NT2/D1 (cell line): Measurements from ENCODE around the gene CDH5.

ENCODE experiments used
- SUZ12 ChIP-seq: IDR thresholded peaks from 2 replicates; pipeline ENCODE4 v1.6.1; 2011; ENCODE audit not compliant: insufficient read length, insufficient read depth; ENCODE audit errors: extremely low read depth
- YY1 ChIP-seq: IDR thresholded peaks from 2 replicates; pipeline ENCODE4 v1.6.1; 2011; ENCODE audit not compliant: insufficient read length, insufficient read depth
- ZNF274 ChIP-seq: IDR thresholded peaks from 2 replicates; pipeline ENCODE4 v1.6.1; 2011; ENCODE audit warnings: mild to moderate bottlenecking, low read depth, low read length

- TF ChIP-seq YY1 (no peak), SUZ12 (no peak), ZNF274 (no peak)
Observed at GRCh38 chr16:66401610-66402009, 35.1 kb downstream of the CDH5 start.
